ENCODE measurements around the gene MAP3K13.

Gene MAP3K13

DNA sequence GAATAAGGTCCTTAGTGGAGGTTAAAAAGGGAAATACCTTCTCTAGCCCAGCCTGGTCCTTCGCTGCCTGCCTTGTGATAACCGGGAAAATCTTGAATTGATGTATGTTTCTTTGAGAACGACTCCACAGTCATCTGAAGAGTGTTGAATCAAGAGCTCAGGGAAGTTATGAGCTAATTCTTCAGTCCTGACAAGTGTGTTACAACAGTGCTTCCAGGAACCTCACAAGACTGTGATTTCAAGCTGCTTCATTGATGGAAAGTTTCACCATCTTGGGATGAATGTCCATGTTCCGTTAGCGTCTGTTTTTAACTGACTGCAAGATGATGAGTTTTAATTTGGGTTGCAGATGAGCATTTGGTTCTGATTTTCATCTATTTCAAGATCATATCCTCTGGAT, 123.5 kb downstream of the MAP3K13 start:
- H3K27me3 ChIP-seq (ENCODE audit: insufficient read depth, low read depth, severe bottlenecking) = no peaks in the 10 kb centered on the region
- TF ChIP-seq CTCF (IDR thresholded peaks at IDR 0.05; ENCODE audit: low read depth, low read length) = no peak
- no peaks in the 10 kb centered on the region for H3K9me3 ChIP-seq (ENCODE audit: severe bottlenecking)
- peaks cover 32% of the 10 kb centered on the region for H3K36me3 ChIP-seq
- DNase-seq = no peak
- no peak overlapping the region for H3K27ac ChIP-seq
- no peak overlapping the region for H3K4me3 ChIP-seq (ENCODE audit: low read depth, low read length)

DNA sequence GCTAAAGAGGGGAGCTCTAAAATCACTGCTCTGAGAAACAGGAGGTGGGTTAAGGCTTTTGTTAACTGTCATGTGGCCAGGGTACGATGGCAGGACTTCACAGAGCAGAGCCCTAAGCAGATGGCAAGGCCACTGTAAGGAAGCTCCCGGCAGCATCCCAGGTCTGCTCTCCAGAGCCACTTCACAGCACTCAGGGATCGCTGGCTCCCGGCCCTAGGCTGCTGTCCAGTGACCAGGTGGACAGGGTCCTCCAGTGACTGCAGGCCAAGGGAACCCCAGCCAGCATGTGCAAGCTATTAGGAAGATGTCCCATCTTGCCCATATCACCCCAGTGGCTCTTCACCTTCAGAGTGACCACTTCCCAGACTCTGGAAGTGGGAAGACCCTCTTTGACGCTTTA, 125.5 kb downstream of the MAP3K13 start:
- DNase-seq = no peak
- no peak for TF ChIP-seq CTCF (IDR thresholded peaks at IDR 0.05; ENCODE audit: low read depth, low read length)
- no peaks in the 10 kb centered on the region for H3K9me3 ChIP-seq (ENCODE audit: severe bottlenecking)
- no peak overlapping the region for H3K4me3 ChIP-seq (ENCODE audit: low read depth, low read length)
- H3K36me3 ChIP-seq = peaks cover 47% of the 10 kb centered on the region
- H3K27me3 ChIP-seq (ENCODE audit: insufficient read depth, low read depth, severe bottlenecking) = no peaks in the 10 kb centered on the region
- no peak overlapping the region for H3K27ac ChIP-seq

- no peak for DNase-seq
- no peaks in the 10 kb centered on the region for H3K9me3 ChIP-seq (ENCODE audit: severe bottlenecking)
- peaks cover 50% of the 10 kb centered on the region for H3K36me3 ChIP-seq
- TF ChIP-seq CTCF (IDR thresholded peaks at IDR 0.05; ENCODE audit: low read depth, low read length) = no peak
- no peak overlapping the region for H3K27ac ChIP-seq
- H3K27me3 ChIP-seq (ENCODE audit: insufficient read depth, low read depth, severe bottlenecking) = no peaks in the 10 kb centered on the region
- no peak overlapping the region for H3K4me3 ChIP-seq (ENCODE audit: low read depth, low read length)
These were observed 126.5 kb downstream of the MAP3K13 start for GRCh38 chr3:185489462-185489861.

- TF ChIP-seq CTCF (IDR thresholded peaks at IDR 0.05; ENCODE audit: low read depth, low read length) = no peak
- Histone ChIP-seq H3K27ac (no peak overlapping the region), H3K36me3 (peaks cover 57% of the 10 kb centered on the region), H3K9me3 (ENCODE audit: severe bottlenecking) (no peaks in the 10 kb centered on the region), H3K4me3 (ENCODE audit: low read depth, low read length) (no peak overlapping the region), H3K27me3 (ENCODE audit: insufficient read depth, low read depth, severe bottlenecking) (no peaks in the 10 kb centered on the region)
- DNase-seq = no peak
These were observed 127.3 kb downstream of the MAP3K13 start for GRCh38 chr3:185490241-185490640.

DNA sequence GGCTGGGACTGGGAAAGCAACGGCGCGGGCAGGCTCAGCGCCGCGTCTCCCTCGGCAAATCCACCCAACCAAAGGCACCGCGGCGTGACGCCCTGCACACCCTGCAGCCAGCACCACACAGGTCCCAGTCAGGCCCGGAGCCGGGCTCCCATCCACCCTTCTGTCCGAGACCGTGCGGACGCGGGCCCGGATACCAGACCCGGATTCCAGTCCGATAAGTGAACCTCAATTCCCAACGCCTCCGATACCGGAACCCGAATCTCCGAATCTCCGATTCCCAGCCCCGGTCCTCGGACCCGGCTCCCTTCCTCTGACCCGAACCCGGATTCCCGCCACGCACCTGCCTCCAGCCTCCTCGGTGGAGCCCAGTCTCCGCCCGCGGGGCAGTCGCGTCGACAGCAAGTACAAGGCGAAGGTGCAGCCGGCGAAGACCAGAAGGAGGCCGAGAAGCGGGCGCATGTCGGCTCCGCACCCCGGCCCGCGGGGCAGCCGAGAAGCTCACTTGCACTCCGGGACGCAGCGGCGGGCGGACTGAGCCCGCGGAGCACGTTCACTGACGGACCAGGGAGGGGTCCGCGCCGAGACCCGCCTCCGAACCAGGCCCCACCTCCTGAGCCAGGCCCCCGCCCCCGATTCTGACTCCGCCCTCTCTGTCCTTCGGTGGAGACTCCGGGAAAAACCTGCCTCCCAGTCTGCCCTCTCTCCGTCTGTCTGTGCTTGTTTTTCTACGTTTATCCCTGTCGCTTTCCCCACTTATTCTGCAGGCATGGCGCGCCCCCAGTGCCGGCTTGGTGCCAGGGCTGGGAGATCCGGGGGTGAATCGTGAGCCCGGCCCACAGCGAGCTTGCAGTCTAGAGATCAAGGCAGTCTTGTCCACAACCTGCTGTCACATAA, 135.8 kb downstream of the MAP3K13 start, which contains the start of gene TMEM41A:
Gene TMEM41A, minus strand, starts transcription at position 533 of the 894 bp plus-strand sequence. Its CDS starts 74 bp downstream, at position 459.
- Histone ChIP-seq H3K27me3 (ENCODE audit: insufficient read depth, low read depth, severe bottlenecking) (no peaks in the 10 kb centered on the region), H3K36me3 (peaks cover 35% of the 10 kb centered on the region), H3K27ac (peak within 1 kb of the TSS; percentile 80), H3K9me3 (ENCODE audit: severe bottlenecking) (no peaks in the 10 kb centered on the region), H3K4me3 (ENCODE audit: low read depth, low read length) (peak within 1 kb of the TSS; percentile 68)
- TF ChIP-seq CTCF (IDR thresholded peaks at IDR 0.05; ENCODE audit: low read depth, low read length) = no peak; the same call in 1 of the 2 replicates
- DNase-seq = peak; percentile 95
